Neuronal stem cell (in vitro differentiated cells): ENCODE data around the gene HDAC9.

ENCODE experiments used
- DNase-seq: peaks from one replicate; pipeline ENCODE4 v3.0.0-alpha.2; 2013; ENCODE audit warnings: low spot score
- H2AFZ ChIP-seq: one replicate; pipeline ENCODE4 v1.6.1; 2013; ENCODE audit warnings: mild to moderate bottlenecking, low read length, inconsistent platforms
- H2AK5ac ChIP-seq: 2 replicates; pipeline ENCODE4 v1.6.1; 2013; ENCODE audit warnings: low read depth, mild to moderate bottlenecking, inconsistent platforms, low read length, moderate library complexity, mixed read lengths
- H2BK120ac ChIP-seq: 2 replicates; pipeline ENCODE4 v1.6.1; 2013; ENCODE audit warnings: low read depth, mild to moderate bottlenecking, inconsistent platforms, low read length, moderate library complexity, mixed read lengths
- H2BK12ac ChIP-seq: one replicate; pipeline ENCODE4 v1.6.1; 2013; ENCODE audit warnings: low read length, inconsistent platforms
- H2BK15ac ChIP-seq: 2 replicates; pipeline ENCODE4 v1.6.1; 2013; ENCODE audit warnings: mild to moderate bottlenecking, low read length, inconsistent platforms, mixed read lengths
- H2BK5ac ChIP-seq: one replicate; pipeline ENCODE4 v1.6.1; 2013; ENCODE audit warnings: inconsistent platforms, mild to moderate bottlenecking, low read length, moderate library complexity
- H3K14ac ChIP-seq: one replicate; pipeline ENCODE4 v1.6.1; 2013; ENCODE audit warnings: low read length, inconsistent platforms
- H3K18ac ChIP-seq: 2 replicates; pipeline ENCODE4 v1.6.1; 2013; ENCODE audit warnings: low read length, inconsistent platforms
- H3K23ac ChIP-seq: 2 replicates; pipeline ENCODE4 v1.6.1; 2013; ENCODE audit warnings: low read depth, mild to moderate bottlenecking, mixed read lengths, low read length, inconsistent platforms; ENCODE audit not compliant: poor library complexity
- H3K27ac ChIP-seq: replicated peaks from 3 replicates; pipeline ENCODE4 v1.5.1; 2013; ENCODE audit warnings: low read length, inconsistent platforms
- H3K27me3 ChIP-seq, 3 experiments: 2 replicates each; pipeline ENCODE4 v1.6.1; 2013; ENCODE audit warnings: low read length in 3 of 3, mild to moderate bottlenecking in 2 of 3, inconsistent platforms in 1 of 3, low read depth in 1 of 3, mixed read lengths in 1 of 3, moderate library complexity in 1 of 3; ENCODE audit not compliant: control insufficient read depth in 3 of 3, insufficient read depth in 3 of 3
- H3K36me3 ChIP-seq, 2 donors: replicated peaks in 1 of 2; 2 replicates each; pipeline ENCODE4 v1.6.1; 2013; ENCODE audit warnings: low read length in 2 of 2; ENCODE audit not compliant: control insufficient read depth in 2 of 2, insufficient read depth in 2 of 2
- H3K4ac ChIP-seq: 2 replicates; pipeline ENCODE4 v1.6.1; 2013; ENCODE audit warnings: inconsistent platforms, mild to moderate bottlenecking, low read length, moderate library complexity
- H3K4me1 ChIP-seq, 2 donors: 1 replicate in 1 of 2; 2 replicates in 1 of 2; pipeline ENCODE4 v1.6.1; 2013; ENCODE audit warnings: low read length in 2 of 2, low read depth in 1 of 2; ENCODE audit not compliant: control insufficient read depth in 2 of 2, insufficient read depth in 1 of 2
- H3K4me2 ChIP-seq: one replicate; pipeline ENCODE4 v1.6.1; 2013; ENCODE audit warnings: mild to moderate bottlenecking, low read length, inconsistent platforms; ENCODE audit not compliant: insufficient read depth, poor library complexity, severe bottlenecking
- H3K4me3 ChIP-seq, 2 donors: 2 replicates each; pipeline ENCODE4 v1.5.1; 2013; ENCODE audit warnings: low read length in 2 of 2, mild to moderate bottlenecking in 2 of 2, inconsistent platforms in 1 of 2, moderate library complexity in 1 of 2
- H3K79me1 ChIP-seq: one replicate; pipeline ENCODE4 v1.6.1; 2013; ENCODE audit warnings: low read depth, mild to moderate bottlenecking, inconsistent platforms, low read length, moderate library complexity
- H3K9ac ChIP-seq: one replicate; pipeline ENCODE4 v1.6.1; 2013; ENCODE audit warnings: mild to moderate bottlenecking, low read depth, low read length, inconsistent platforms; ENCODE audit not compliant: poor library complexity
- H3K9me3 ChIP-seq, 2 donors: replicated peaks in 1 of 2; 2 replicates each; pipeline versions ENCODE3 to v1.6.1; 2013; ENCODE audit warnings: low read length in 2 of 2, mild to moderate bottlenecking in 2 of 2, inconsistent platforms in 1 of 2, low read depth in 1 of 2, mixed read lengths in 1 of 2, moderate library complexity in 1 of 2; ENCODE audit not compliant: control insufficient read depth in 2 of 2, insufficient read depth in 1 of 2
- H4K8ac ChIP-seq: one replicate; pipeline ENCODE4 v1.6.1; 2013; ENCODE audit warnings: low read depth, mild to moderate bottlenecking, inconsistent platforms, low read length, moderate library complexity
- H4K91ac ChIP-seq: one replicate; pipeline ENCODE4 v1.6.1; 2013; ENCODE audit warnings: low read length, low read depth, mild to moderate bottlenecking, inconsistent platforms; ENCODE audit not compliant: poor library complexity
- WGBS, 2 donors: extraction: QIAGEN DNeasy Blood & Tissue Kit; methylation state at CpG; one replicate each; pipeline ENCODE4 v1.1.7; 2013; ENCODE audit warnings: missing lambda C conversion rate in 2 of 2, mixed read lengths in 1 of 2; ENCODE audit not compliant: insufficient read length in 2 of 2, insufficient replicate concordance in 1 of 2; ENCODE audit errors: extremely low coverage in 2 of 2; 5-methylcytosine and 5-hydroxymethylcytosine counted together

Gene HDAC9

GRCh38 chr7:19020711-19021110 is 525.2 kb downstream of the HDAC9 start:
- Histone ChIP-seq H3K27ac (no peak overlapping the region), H3K14ac (no peak overlapping the region), H3K4ac (no peak overlapping the region), H2BK120ac (no peak overlapping the region), H3K9me3 (peaks cover 0 to 2% of the 10 kb centered on the region in 2 donors), H3K23ac (no peak overlapping the region), H3K4me2 (no peak overlapping the region), H4K91ac (no peak overlapping the region), H3K27me3 (no peaks in the 10 kb centered on the region), H2BK5ac (no peak overlapping the region), H3K4me1 (no peaks in the 10 kb centered on the region), H2AK5ac (no peak overlapping the region), H3K9ac (no peak overlapping the region), H4K8ac (no peak overlapping the region), H2BK15ac (no peak overlapping the region), H2BK12ac (no peak overlapping the region), H3K79me1 (no peaks in the 10 kb centered on the region), H3K36me3 (no peaks in the 10 kb centered on the region), H3K4me3 (no peak overlapping the region), H3K18ac (no peak overlapping the region), H2AFZ (no peak overlapping the region)
- no peak for DNase-seq
- WGBS, 2 donors = no CpG with 5 or more reads among the region's 2 CpGs

- H3K9me3 ChIP-seq = no peaks in the 10 kb centered on the region
- H3K27ac ChIP-seq = no peak overlapping the region
- WGBS, 2 donors = no CpG with 5 or more reads among the region's 3 CpGs
Measured at GRCh38 chr7:19023477-19023876, 527.9 kb downstream of the HDAC9 start.

GRCh38 chr7:19024261-19024660 is 528.7 kb downstream of the HDAC9 start:
- Histone ChIP-seq H3K27me3 (no peaks in the 10 kb centered on the region), H2BK5ac (no peak overlapping the region), H2BK12ac (no peak overlapping the region), H2BK120ac (no peak overlapping the region), H3K14ac (no peak overlapping the region), H3K9me3 (no peaks in the 10 kb centered on the region), H2AFZ (no peak overlapping the region), H2BK15ac (no peak overlapping the region), H3K27ac (no peak overlapping the region), H3K79me1 (no peaks in the 10 kb centered on the region), H3K9ac (no peak overlapping the region), H3K4ac (no peak overlapping the region), H3K23ac (no peak overlapping the region), H2AK5ac (no peak overlapping the region), H3K4me2 (no peak overlapping the region), H4K8ac (no peak overlapping the region), H3K4me1 (no peaks in the 10 kb centered on the region), H4K91ac (no peak overlapping the region), H3K36me3 (no peaks in the 10 kb centered on the region), H3K18ac (no peak overlapping the region), H3K4me3 (no peak overlapping the region)
- DNase-seq = no peak
- no CpG with 5 or more reads among the region's 4 CpGs for WGBS, 2 donors

More at GRCh38 chr7:19023477-19023876, 527.9 kb downstream of the HDAC9 start:
- H3K18ac ChIP-seq = no peak overlapping the region
- H4K8ac ChIP-seq = no peak overlapping the region
- no peak overlapping the region for H2BK120ac ChIP-seq
- no peak overlapping the region for H3K14ac ChIP-seq
- H3K4ac ChIP-seq = no peak overlapping the region
- H3K23ac ChIP-seq = no peak overlapping the region
- no peak overlapping the region for H3K9ac ChIP-seq
- H3K36me3 ChIP-seq = no peaks in the 10 kb centered on the region
- no peak overlapping the region for H2BK15ac ChIP-seq
- H2BK12ac ChIP-seq = no peak overlapping the region
- H3K4me1 ChIP-seq = no peaks in the 10 kb centered on the region
- no peak overlapping the region for H3K4me3 ChIP-seq
- no peaks in the 10 kb centered on the region for H3K27me3 ChIP-seq
- no peak overlapping the region for H2AK5ac ChIP-seq
- no peak overlapping the region for H2BK5ac ChIP-seq
- no peaks in the 10 kb centered on the region for H3K79me1 ChIP-seq
- H3K4me2 ChIP-seq = no peak overlapping the region
- H4K91ac ChIP-seq = no peak overlapping the region
- no peak for DNase-seq
- no peak overlapping the region for H2AFZ ChIP-seq

- H3K79me1 ChIP-seq = no peaks in the 10 kb centered on the region
- no peak overlapping the region for H2AK5ac ChIP-seq
- no peaks in the 10 kb centered on the region for H3K9me3 ChIP-seq
- H3K18ac ChIP-seq = no peak overlapping the region
- H4K91ac ChIP-seq = no peak overlapping the region
- H3K4me3 ChIP-seq = no peak overlapping the region
- no CpG with 5 or more reads among the region's 1 CpG for whole genome bisulfite sequencing, 2 donors
- no peak overlapping the region for H3K27ac ChIP-seq
- H2BK12ac ChIP-seq = no peak overlapping the region
- H3K9ac ChIP-seq = no peak overlapping the region
- H2AFZ ChIP-seq = no peak overlapping the region
- H3K4me1 ChIP-seq = no peaks in the 10 kb centered on the region
- no peak overlapping the region for H3K4ac ChIP-seq
- H3K4me2 ChIP-seq = no peak overlapping the region
- no peak for DNase-seq
- no peak overlapping the region for H2BK120ac ChIP-seq
- no peaks in the 10 kb centered on the region for H3K36me3 ChIP-seq
- no peak overlapping the region for H3K14ac ChIP-seq
- no peak overlapping the region for H2BK5ac ChIP-seq
- H4K8ac ChIP-seq = no peak overlapping the region
- no peaks in the 10 kb centered on the region for H3K27me3 ChIP-seq
- no peak overlapping the region for H3K23ac ChIP-seq
- no peak overlapping the region for H2BK15ac ChIP-seq
Measured at GRCh38 chr7:19026888-19027287, 531.3 kb downstream of the HDAC9 start.
